ENCODE measurements around the gene ZBED3. TPM values are rescaled to one million over a fixed set of nuclear protein-coding genes. Genes with fewer than 3 reads are reported as not detected.

The ZBED3 gene
- total and polyA plus RNA-seq, 2 of the 8 experiments (the other 6 are each of a cell fraction or from before 2014, with no cell fraction given), result 7.9 to 9.4 TPM

DNA sequence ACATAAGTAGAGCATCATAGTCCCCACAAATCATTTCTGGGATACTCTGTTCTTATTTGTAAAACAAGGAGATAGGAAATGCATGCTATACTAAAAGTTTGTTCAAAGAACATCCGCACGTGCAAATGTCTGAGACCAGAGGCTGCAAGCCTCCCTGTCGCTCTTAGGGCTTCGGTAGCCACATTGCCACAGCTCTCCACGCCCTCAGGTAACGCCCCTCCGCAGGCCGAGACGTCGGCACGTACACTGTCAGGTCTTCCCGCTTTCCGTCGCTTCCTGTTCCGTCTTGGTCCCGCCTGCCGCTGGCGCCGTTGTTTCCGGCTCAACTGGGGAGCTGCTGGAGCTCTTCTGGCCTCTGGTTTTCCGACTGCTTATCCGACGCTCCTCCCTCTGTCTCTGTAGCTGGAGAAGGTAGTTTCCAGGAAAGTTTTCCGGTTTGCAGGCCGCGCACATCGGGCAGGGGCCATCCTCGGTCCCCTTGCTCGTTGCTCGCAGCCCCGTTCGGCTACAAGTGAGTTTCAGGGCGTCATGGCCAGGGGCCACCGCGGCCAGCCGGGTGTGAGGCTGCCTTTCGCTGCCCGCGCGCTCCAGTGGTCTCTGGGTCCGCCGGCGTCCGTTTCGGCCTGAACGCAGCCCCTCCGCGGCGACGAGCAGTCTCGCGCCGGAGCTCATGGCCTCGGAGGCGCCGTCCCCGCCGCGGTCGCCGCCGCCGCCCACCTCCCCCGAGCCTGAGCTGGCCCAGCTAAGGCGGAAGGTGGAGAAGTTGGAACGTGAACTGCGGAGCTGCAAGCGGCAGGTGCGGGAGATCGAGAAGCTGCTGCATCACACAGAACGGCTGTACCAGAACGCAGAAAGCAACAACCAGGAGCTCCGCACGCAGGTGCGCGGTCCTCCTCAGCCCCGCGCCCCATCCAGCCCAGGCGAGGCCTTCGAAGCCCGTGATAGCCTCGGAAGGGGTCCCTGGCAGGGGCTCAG is 56.7 kb downstream of the ZBED3 start, which contains the start of gene AGGF1 (continued):
- TF ChIP-seq GTF2F1 (IDR thresholded peaks at IDR 0.05; ENCODE audit: borderline replicate concordance, low read depth, low read length), result no peak; the same call in 1 of the 2 replicates
- TF ChIP-seq SIRT6 (IDR thresholded peaks at IDR 0.05; ENCODE audit: low read length), result no peak
- no peak for TF ChIP-seq TCF12 (IDR thresholded peaks at IDR 0.05; ENCODE audit: low read depth, low read length)
- no peak for TF ChIP-seq JUND (IDR thresholded peaks at IDR 0.05; ENCODE audit: low read length)
- TF ChIP-seq CEBPB (IDR thresholded peaks at IDR 0.05; ENCODE audit: low read depth, low read length), result no peak
- no peak for TF ChIP-seq CTCF (IDR thresholded peaks at IDR 0.05; ENCODE audit: control extremely low read depth in 1 of 3, insufficient read depth in 1 of 3, low read depth in 1 of 3, low read length in 3 of 3)
- no peak for TF ChIP-seq CHD7 (IDR thresholded peaks at IDR 0.05; ENCODE audit: insufficient replicate concordance, low read length)
